Keratinocyte (primary cell): ENCODE measurements around the gene ASIC2.

ENCODE experiments used
- EZH2 ChIP-seq: IDR thresholded peaks from one replicate; pipeline ENCODE4 v1.6.1; 2012; ENCODE audit warnings: inconsistent platforms, mild to moderate bottlenecking, low read length, moderate library complexity
- TF ChIP-seq, protein P1 (sequence below), 3 experiments: IDR thresholded peaks in 1 of 3; conservative IDR thresholded peaks in 1 of 3; optimal IDR thresholded peaks in 1 of 3; 2 replicates in 2 of 3; 3 replicates in 1 of 3; pipeline versions ENCODE3 to v1.5.1; 2011; ENCODE audit warnings: low read length in 3 of 3, mild to moderate bottlenecking in 3 of 3, moderate library complexity in 2 of 3, control low read depth in 1 of 3, inconsistent platforms in 1 of 3; ENCODE audit not compliant: insufficient read depth in 2 of 3; ENCODE audit errors: extremely low read depth in 1 of 3

DNA sequence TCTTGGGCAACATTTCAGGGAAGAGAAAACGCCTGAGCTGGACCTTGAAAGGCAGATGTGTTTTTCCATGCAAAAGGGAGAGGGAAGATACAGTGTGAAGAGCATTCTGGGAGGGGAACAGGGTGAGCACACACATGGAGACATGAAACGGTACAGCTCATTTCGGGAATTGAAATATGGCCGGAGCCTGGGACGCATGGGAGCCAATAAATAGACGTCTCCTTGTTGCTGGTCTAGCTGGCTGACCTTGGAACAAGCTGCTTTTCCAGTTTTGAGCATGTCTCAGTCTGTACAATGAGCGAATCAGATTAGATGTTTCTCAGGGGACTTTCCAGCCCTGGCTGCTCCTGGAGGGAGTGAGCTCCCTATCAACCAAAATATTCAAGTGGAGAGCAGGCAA lies 63.6 kb downstream of the ASIC2 start:
- TF ChIP-seq, protein P1, sequence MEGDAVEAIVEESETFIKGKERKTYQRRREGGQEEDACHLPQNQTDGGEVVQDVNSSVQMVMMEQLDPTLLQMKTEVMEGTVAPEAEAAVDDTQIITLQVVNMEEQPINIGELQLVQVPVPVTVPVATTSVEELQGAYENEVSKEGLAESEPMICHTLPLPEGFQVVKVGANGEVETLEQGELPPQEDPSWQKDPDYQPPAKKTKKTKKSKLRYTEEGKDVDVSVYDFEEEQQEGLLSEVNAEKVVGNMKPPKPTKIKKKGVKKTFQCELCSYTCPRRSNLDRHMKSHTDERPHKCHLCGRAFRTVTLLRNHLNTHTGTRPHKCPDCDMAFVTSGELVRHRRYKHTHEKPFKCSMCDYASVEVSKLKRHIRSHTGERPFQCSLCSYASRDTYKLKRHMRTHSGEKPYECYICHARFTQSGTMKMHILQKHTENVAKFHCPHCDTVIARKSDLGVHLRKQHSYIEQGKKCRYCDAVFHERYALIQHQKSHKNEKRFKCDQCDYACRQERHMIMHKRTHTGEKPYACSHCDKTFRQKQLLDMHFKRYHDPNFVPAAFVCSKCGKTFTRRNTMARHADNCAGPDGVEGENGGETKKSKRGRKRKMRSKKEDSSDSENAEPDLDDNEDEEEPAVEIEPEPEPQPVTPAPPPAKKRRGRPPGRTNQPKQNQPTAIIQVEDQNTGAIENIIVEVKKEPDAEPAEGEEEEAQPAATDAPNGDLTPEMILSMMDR (optimal IDR thresholded peaks at IDR 0.05 in 1 of 3, IDR thresholded peaks at IDR 0.05 in 1 of 3, conservative IDR thresholded peaks at IDR 0.05 in 1 of 3; ENCODE audit: extremely low read depth in 1 of 3, insufficient read depth in 2 of 3, low read length in 3 of 3): no peak
- TF ChIP-seq EZH2: no peak
